H9 (cell line): ENCODE measurements around the gene MYH11. TPM values are rescaled to one million over a fixed set of nuclear protein-coding genes. Genes with fewer than 3 reads are reported as not detected.

Experiments
- DNase-seq: peaks from one replicate; pipeline ENCODE4 v3.0.0-alpha.2; 2017
- H2AFZ ChIP-seq: one replicate; pipeline ENCODE4 v1.6.1; 2013; ENCODE audit warnings: mild to moderate bottlenecking, low read length, control low read depth, moderate library complexity
- H2AK5ac ChIP-seq: 2 replicates; pipeline ENCODE4 v1.6.1; 2013; ENCODE audit warnings: low read length, control low read depth, mixed read lengths; ENCODE audit not compliant: insufficient read length
- H2BK120ac ChIP-seq: one replicate; pipeline ENCODE4 v1.6.1; 2013; ENCODE audit warnings: low read depth, mild to moderate bottlenecking, low read length, control low read depth, inconsistent platforms; ENCODE audit not compliant: poor library complexity, severe bottlenecking
- H2BK12ac ChIP-seq: 2 replicates; pipeline ENCODE4 v1.6.1; 2013; ENCODE audit warnings: low read length, control low read depth, mixed read lengths, low read depth; ENCODE audit not compliant: insufficient read length
- H2BK15ac ChIP-seq: 2 replicates; pipeline ENCODE4 v1.6.1; 2013; ENCODE audit warnings: low read depth, low read length, control low read depth
- H2BK20ac ChIP-seq: one replicate; pipeline ENCODE4 v1.6.1; 2013; ENCODE audit warnings: low read depth, mild to moderate bottlenecking, low read length, control low read depth, inconsistent platforms; ENCODE audit not compliant: poor library complexity, severe bottlenecking
- H2BK5ac ChIP-seq: 2 replicates; pipeline ENCODE4 v1.6.1; 2013; ENCODE audit warnings: low read length, control low read depth, mixed read lengths; ENCODE audit not compliant: insufficient read length
- H3K14ac ChIP-seq: 2 replicates; pipeline ENCODE4 v1.6.1; 2013; ENCODE audit warnings: low read length, control low read depth; ENCODE audit not compliant: insufficient read depth
- H3K18ac ChIP-seq: 2 replicates; pipeline ENCODE4 v1.6.1; 2013; ENCODE audit warnings: low read depth, mild to moderate bottlenecking, mixed read lengths, low read length, control low read depth; ENCODE audit not compliant: insufficient read length
- H3K23ac ChIP-seq: 2 replicates; pipeline ENCODE4 v1.6.1; 2013; ENCODE audit warnings: low read length, control low read depth, mixed read lengths, low read depth; ENCODE audit not compliant: insufficient read length
- H3K23me2 ChIP-seq: 2 replicates; pipeline ENCODE4 v1.6.1; 2013; ENCODE audit warnings: low read depth, mild to moderate bottlenecking, mixed read lengths, low read length, control low read depth; ENCODE audit not compliant: insufficient read length, poor library complexity, severe bottlenecking
- H3K27ac ChIP-seq: 2 replicates; pipeline ENCODE4 v1.5.1; 2013; ENCODE audit warnings: low read length, control low read depth, mixed read lengths, low read depth; ENCODE audit not compliant: insufficient read length
- H3K27me3 ChIP-seq: 2 replicates; pipeline ENCODE4 v1.6.1; 2013; ENCODE audit warnings: low read length, control low read depth, inconsistent platforms; ENCODE audit not compliant: insufficient read depth
- H3K4ac ChIP-seq: 2 replicates; pipeline ENCODE4 v1.6.1; 2013; ENCODE audit warnings: low read depth, mild to moderate bottlenecking, control low read depth, inconsistent platforms, low read length, moderate library complexity
- H3K4me1 ChIP-seq: 2 replicates; pipeline ENCODE4 v1.6.1; 2013; ENCODE audit warnings: low read length, control low read depth, inconsistent platforms; ENCODE audit not compliant: insufficient read depth
- H3K4me2 ChIP-seq: 2 replicates; pipeline ENCODE4 v1.6.1; 2013; ENCODE audit warnings: low read length, control low read depth, mixed read lengths; ENCODE audit not compliant: insufficient read length, insufficient read depth
- H3K56ac ChIP-seq: 2 replicates; pipeline ENCODE4 v1.6.1; 2013; ENCODE audit warnings: low read depth, mild to moderate bottlenecking, mixed read lengths, low read length, control low read depth; ENCODE audit not compliant: insufficient read length
- H3K79me1 ChIP-seq: 2 replicates; pipeline ENCODE4 v1.6.1; 2013; ENCODE audit warnings: low read depth, mild to moderate bottlenecking, moderate library complexity, low read length, control low read depth, inconsistent platforms; ENCODE audit not compliant: insufficient read depth, poor library complexity, severe bottlenecking
- H3K79me2 ChIP-seq: 2 replicates; pipeline ENCODE4 v1.6.1; 2013; ENCODE audit warnings: low read length, control low read depth, inconsistent platforms; ENCODE audit not compliant: insufficient read depth
- H3K9ac ChIP-seq: 2 replicates; pipeline ENCODE4 v1.6.1; 2013; ENCODE audit warnings: low read length, control low read depth, mixed read lengths; ENCODE audit not compliant: insufficient read length; ENCODE audit errors: extremely low read depth
- H3K9me3 ChIP-seq: one replicate; pipeline ENCODE4 v1.6.1; 2013; ENCODE audit warnings: low read depth, low read length, inconsistent platforms; ENCODE audit not compliant: control insufficient read depth
- H3T11ph ChIP-seq: one replicate; pipeline ENCODE4 v1.6.1; 2013; ENCODE audit warnings: mild to moderate bottlenecking, low read length, control low read depth, inconsistent platforms
- H4K20me1 ChIP-seq: one replicate; pipeline ENCODE4 v1.6.1; 2013; ENCODE audit not compliant: control insufficient read depth, insufficient read length, insufficient read depth
- H4K5ac ChIP-seq: 2 replicates; pipeline ENCODE4 v1.6.1; 2013; ENCODE audit warnings: low read depth, mild to moderate bottlenecking, mixed read lengths, low read length, control low read depth; ENCODE audit not compliant: insufficient read length
- H4K8ac ChIP-seq: replicated peaks from 2 replicates; pipeline ENCODE4 v1.6.1; 2013; ENCODE audit warnings: low read length, control low read depth, mixed read lengths, low read depth; ENCODE audit not compliant: insufficient read length
- H4K91ac ChIP-seq: 2 replicates; pipeline ENCODE4 v1.6.1; 2013; ENCODE audit warnings: low read depth, mild to moderate bottlenecking, moderate library complexity, mixed read lengths, low read length, control low read depth; ENCODE audit not compliant: insufficient read length
- H3K27ac Mint-ChIP-seq, 3 experiments: 2 replicates in 2 of 3; 3 replicates in 1 of 3; pipeline ENCODE4 v1.8.0; 2020 to 2021; ENCODE audit warnings: mixed read lengths in 3 of 3, mild to moderate bottlenecking in 1 of 3, moderate library complexity in 1 of 3
- H3K27me3 Mint-ChIP-seq: 2 replicates; pipeline ENCODE4 v1.8.0; 2021; ENCODE audit warnings: low read depth, mild to moderate bottlenecking, moderate library complexity, mixed read lengths
- H3K36me3 Mint-ChIP-seq, 3 experiments: 2 replicates in 2 of 3; 3 replicates in 1 of 3; pipeline ENCODE4 v1.8.0; 2020 to 2021; ENCODE audit warnings: low read depth in 3 of 3, mixed read lengths in 3 of 3; ENCODE audit not compliant: insufficient read depth in 1 of 3
- H3K4me1 Mint-ChIP-seq, 2 experiments: 2 replicates each; pipeline ENCODE4 v1.8.0; 2020; ENCODE audit warnings: mixed read lengths in 2 of 2
- H3K4me3 Mint-ChIP-seq, 2 experiments: 2 replicates in 1 of 2; 3 replicates in 1 of 2; pipeline ENCODE4 v1.8.0; 2020 to 2021; ENCODE audit warnings: mild to moderate bottlenecking in 2 of 2, mixed read lengths in 2 of 2, moderate library complexity in 1 of 2
- H3K9me3 Mint-ChIP-seq, 2 experiments: 2 replicates in 1 of 2; 3 replicates in 1 of 2; pipeline ENCODE4 v1.8.0; 2020; ENCODE audit warnings: mild to moderate bottlenecking in 2 of 2, mixed read lengths in 2 of 2, moderate library complexity in 1 of 2
- WGBS: extraction: QIAGEN DNeasy Blood & Tissue Kit; methylation state at CpG from one replicate; pipeline ENCODE4 v1.1.7; 2013; ENCODE audit warnings: missing lambda C conversion rate, low lambda C conversion rate, mixed read lengths; ENCODE audit not compliant: insufficient read length; ENCODE audit errors: extremely low coverage; 5-methylcytosine and 5-hydroxymethylcytosine counted together
- total RNA-seq: library from RNA; stranded (reverse); gene quantifications from 2 replicates; pipeline ENCODE4 v1.2.1, GENCODE V29; 2021
- TF ChIP-seq, protein P1 (sequence below): fragments of 200-600 bp; sonication (generic); conservative IDR thresholded peaks from 3 replicates; pipeline ENCODE4 v1.8.0; 2021; ENCODE audit warnings: antibody characterized with exemption, mild to moderate bottlenecking

Gene MYH11
- total RNA-seq, 1 experiment from 2014 or later, result 0.42 TPM

DNA sequence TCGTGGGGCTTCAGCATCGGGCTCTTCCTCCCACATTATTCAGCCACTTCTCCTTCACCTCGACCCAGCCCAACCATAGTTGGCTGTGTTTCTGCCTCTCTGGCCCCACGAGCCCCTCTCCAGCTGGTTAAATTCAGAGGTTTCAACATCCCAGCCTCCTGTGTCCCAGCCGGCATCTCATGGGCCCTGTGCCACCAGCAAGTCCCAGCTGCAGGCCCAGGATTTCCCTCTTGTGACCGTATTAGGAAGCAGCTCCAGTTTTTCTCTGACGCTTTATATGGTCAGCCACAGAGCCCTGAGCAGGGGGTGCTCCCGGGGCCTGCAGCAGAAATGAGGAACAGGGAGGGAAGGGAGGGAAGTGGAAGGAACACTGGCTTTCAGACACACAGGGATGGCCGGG, 27.4 kb downstream of the MYH11 start:
- Histone ChIP-seq H3K27ac (no peak overlapping the region), H2BK20ac (no peak overlapping the region), H2AFZ (no peak overlapping the region), H2BK5ac (no peak overlapping the region), H4K5ac (no peak overlapping the region), H3K4me2 (no peak overlapping the region), H3K9me3 (no peaks in the 10 kb centered on the region), H3K79me1 (no peaks in the 10 kb centered on the region), H3K23me2 (no peaks in the 10 kb centered on the region), H4K8ac (no peak overlapping the region), H3K9ac (no peak overlapping the region), H3K56ac (no peak overlapping the region), H3K27me3 (no peaks in the 10 kb centered on the region), H3K4ac (no peak overlapping the region), H2BK120ac (no peak overlapping the region), H2AK5ac (no peak overlapping the region), H3K79me2 (no peaks in the 10 kb centered on the region), H3K4me1 (no peaks in the 10 kb centered on the region), H4K20me1 (no peaks in the 10 kb centered on the region), H3K18ac (peak overlapping the region; percentile 18), H3K23ac (no peak overlapping the region), H4K91ac (no peak overlapping the region), H3T11ph (no peak overlapping the region), H2BK12ac (no peak overlapping the region), H3K14ac (no peak overlapping the region), H2BK15ac (no peak overlapping the region)
- peak; percentile 34 for DNase-seq
- peak overlapping the region in 1 of 3 experiments; percentile 92; a peak in 3 of 7 replicates for H3K27ac Mint-ChIP-seq
- TF ChIP-seq, protein P1, sequence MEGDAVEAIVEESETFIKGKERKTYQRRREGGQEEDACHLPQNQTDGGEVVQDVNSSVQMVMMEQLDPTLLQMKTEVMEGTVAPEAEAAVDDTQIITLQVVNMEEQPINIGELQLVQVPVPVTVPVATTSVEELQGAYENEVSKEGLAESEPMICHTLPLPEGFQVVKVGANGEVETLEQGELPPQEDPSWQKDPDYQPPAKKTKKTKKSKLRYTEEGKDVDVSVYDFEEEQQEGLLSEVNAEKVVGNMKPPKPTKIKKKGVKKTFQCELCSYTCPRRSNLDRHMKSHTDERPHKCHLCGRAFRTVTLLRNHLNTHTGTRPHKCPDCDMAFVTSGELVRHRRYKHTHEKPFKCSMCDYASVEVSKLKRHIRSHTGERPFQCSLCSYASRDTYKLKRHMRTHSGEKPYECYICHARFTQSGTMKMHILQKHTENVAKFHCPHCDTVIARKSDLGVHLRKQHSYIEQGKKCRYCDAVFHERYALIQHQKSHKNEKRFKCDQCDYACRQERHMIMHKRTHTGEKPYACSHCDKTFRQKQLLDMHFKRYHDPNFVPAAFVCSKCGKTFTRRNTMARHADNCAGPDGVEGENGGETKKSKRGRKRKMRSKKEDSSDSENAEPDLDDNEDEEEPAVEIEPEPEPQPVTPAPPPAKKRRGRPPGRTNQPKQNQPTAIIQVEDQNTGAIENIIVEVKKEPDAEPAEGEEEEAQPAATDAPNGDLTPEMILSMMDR, result no peak
- H3K4me1 Mint-ChIP-seq, result peaks cover 2 to 3% of the 10 kb centered on the region in 2 experiments; a peak in 1 of 4 replicates
- WGBS, result no CpG with 5 or more reads among the region's 9 CpGs
- no peaks in the 10 kb centered on the region for H3K9me3 Mint-ChIP-seq
- no peaks in the 10 kb centered on the region for H3K36me3 Mint-ChIP-seq
- no peak overlapping the region for H3K4me3 Mint-ChIP-seq
- H3K27me3 Mint-ChIP-seq, result no peaks in the 10 kb centered on the region
